MM.1S (cell line): Measurements from ENCODE around the gene AADAT.

Experiments used
- EZH2 ChIP-seq: fragments of 300-600 bp; sonication (generic); optimal IDR thresholded peaks from 2 replicates; pipeline ENCODE3; 2017; ENCODE audit warnings: low read depth, mild to moderate bottlenecking, antibody characterized with exemption, low read length, mixed read lengths
- EZH2phosphoT487 ChIP-seq: fragments of 300-600 bp; sonication (generic); IDR thresholded peaks from 2 replicates; pipeline ENCODE4 v1.6.1; 2018; ENCODE audit warnings: antibody characterized with exemption, low read length
- TF ChIP-seq, protein P1 (sequence below): fragments of 300-600 bp; sonication (generic); IDR thresholded peaks from 2 replicates; pipeline ENCODE4 v1.5.1; 2016; ENCODE audit warnings: antibody characterized with exemption, low read length, mixed read lengths

DNA sequence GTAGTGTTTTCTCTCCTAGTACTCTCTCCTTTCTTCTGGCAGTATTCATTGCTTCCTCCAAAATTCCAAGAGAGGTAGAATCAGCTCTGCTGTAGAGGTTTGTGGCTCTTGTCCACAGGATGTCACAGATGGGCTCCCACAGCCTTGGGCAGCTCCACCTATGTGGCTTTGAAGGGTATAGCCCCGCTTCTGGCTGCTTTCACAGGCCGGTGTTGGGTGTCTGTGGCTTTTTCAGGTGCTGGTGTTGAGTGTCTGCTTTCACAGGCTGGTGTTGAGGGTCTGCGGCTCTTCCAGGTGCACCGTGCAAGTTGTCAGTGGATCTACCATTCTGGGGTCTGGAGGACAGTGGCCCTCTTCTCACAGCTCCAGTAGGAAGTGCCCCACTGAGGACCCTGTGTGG, 7.9 kb upstream of the AADAT start:
- TF ChIP-seq, protein P1, sequence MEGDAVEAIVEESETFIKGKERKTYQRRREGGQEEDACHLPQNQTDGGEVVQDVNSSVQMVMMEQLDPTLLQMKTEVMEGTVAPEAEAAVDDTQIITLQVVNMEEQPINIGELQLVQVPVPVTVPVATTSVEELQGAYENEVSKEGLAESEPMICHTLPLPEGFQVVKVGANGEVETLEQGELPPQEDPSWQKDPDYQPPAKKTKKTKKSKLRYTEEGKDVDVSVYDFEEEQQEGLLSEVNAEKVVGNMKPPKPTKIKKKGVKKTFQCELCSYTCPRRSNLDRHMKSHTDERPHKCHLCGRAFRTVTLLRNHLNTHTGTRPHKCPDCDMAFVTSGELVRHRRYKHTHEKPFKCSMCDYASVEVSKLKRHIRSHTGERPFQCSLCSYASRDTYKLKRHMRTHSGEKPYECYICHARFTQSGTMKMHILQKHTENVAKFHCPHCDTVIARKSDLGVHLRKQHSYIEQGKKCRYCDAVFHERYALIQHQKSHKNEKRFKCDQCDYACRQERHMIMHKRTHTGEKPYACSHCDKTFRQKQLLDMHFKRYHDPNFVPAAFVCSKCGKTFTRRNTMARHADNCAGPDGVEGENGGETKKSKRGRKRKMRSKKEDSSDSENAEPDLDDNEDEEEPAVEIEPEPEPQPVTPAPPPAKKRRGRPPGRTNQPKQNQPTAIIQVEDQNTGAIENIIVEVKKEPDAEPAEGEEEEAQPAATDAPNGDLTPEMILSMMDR: no peak
- no peak for TF ChIP-seq EZH2phosphoT487
- TF ChIP-seq EZH2: no peak
